IPS DF 4.7 (cell line): ENCODE results near the gene ARSB.
"Not testable (repeated sequence)": the region's sequence is repeated elsewhere in the genome, so short reads cannot be mapped to it uniquely, and the experiment has no call there.

Source experiments
- DNase-seq: peaks from one replicate; pipeline ENCODE4 v3.0.0-alpha.2; 2013; ENCODE audit warnings: low spot score; ENCODE audit errors: extremely low read depth

ARSB gene

GRCh38 chr5:78781611-78782286 is 203.4 kb downstream of the ARSB start:
- DNase-seq: no peak

DNA sequence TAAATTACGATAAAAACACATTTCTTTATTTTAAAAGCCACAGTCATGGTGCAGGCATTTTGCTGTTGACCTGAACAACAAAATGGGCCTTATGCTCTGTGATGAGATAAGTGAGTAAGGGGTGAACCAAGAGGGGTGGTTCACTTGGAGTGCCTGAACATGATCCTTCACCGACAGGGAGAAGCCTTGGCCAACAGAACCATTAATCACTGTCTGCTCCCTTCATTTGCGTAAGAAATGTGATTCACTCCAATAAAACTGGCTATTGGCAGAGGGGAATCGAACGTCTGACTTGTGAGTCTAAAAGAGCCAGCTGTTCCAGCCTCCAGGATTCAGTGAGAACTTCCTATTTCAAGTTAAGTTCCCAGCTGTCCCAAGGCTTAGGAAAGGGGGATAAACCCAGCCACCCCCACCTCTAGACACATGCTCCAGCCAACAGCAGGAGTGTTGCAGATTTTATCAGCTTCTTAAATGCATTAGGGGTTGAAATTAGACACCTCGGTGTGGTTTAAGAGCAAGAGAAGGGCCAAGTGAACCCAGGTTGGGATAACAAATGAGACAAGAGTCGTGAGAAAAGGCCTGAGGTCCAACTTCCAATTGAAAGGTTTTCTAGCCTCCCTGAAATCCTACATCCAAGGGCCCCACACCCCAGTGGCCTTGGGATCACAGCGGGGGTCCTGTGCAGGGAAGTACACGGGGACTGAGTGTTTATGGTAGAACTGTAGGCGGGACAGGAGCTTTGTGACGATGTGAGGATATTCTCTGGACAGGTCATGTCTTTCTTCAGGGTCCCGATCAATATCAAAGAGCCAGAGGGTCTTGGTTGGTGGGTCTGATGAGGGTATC is 205.1 kb downstream of the ARSB start:
- DNase-seq: no peak

DNA sequence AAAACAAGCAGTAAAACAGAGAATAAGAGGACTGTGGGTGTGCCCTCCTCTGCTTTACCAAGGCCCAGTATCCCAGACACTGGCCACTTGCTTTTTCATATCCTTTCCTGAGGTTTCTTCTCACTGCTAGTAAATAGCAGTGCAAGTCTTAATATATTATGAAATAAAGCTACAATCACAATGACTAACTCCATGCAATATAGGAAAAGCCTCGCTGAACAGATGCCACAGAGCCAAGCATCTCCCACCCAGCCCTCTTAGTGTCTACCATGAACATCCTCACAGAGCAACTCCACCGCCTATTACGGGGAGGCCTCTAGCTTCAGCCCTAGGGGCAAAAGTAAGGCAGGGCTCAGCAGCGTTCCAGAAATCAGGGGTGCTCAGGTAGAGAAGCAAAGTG is 205.8 kb downstream of the ARSB start:
- no peak for DNase-seq

GRCh38 chr5:78778538-78778937 is 206.6 kb downstream of the ARSB start:
- no peak for DNase-seq

DNA sequence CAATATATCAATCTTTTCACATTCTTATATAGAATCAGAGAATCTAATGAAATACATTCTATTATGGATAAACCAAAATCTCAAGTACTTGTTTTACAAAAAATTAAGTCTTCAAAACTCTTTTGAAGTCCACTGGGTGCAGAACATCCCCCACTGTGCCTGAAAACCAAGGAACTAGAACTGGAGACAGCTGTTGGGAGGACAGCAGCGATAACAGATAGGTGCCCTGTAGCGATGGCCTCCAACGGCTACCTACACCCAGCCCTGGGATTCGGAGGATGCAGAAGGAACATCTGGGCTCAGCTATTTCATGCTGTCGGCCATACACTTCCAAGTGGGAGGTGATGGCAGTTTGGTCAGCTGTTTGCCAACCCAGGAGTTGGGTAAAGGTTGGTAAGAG is 207.2 kb downstream of the ARSB start:
- DNase-seq: no peak

DNA sequence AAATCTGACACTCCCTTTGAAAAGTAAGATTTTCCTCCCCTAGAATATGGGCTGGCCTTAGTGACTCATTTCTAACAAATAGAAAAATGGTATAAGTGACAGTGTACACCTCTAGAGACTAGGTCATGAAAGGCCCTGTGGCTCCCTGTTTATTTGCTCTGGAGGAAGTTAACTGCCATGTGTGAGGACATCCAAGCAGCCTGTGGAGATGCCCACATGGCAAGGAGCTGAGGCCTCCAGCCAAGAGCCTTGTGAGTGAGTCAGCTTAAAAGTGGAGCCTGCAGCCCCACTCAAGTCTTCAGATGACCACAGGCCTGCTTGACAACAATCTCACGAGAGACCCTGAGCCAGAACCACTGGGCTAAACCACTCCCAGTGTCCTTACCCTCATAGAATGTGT is 208.5 kb downstream of the ARSB start:
- DNase-seq: no peak

- no peak for DNase-seq
These were observed 211.5 kb downstream of the ARSB start for GRCh38 chr5:78773655-78774054.

DNA sequence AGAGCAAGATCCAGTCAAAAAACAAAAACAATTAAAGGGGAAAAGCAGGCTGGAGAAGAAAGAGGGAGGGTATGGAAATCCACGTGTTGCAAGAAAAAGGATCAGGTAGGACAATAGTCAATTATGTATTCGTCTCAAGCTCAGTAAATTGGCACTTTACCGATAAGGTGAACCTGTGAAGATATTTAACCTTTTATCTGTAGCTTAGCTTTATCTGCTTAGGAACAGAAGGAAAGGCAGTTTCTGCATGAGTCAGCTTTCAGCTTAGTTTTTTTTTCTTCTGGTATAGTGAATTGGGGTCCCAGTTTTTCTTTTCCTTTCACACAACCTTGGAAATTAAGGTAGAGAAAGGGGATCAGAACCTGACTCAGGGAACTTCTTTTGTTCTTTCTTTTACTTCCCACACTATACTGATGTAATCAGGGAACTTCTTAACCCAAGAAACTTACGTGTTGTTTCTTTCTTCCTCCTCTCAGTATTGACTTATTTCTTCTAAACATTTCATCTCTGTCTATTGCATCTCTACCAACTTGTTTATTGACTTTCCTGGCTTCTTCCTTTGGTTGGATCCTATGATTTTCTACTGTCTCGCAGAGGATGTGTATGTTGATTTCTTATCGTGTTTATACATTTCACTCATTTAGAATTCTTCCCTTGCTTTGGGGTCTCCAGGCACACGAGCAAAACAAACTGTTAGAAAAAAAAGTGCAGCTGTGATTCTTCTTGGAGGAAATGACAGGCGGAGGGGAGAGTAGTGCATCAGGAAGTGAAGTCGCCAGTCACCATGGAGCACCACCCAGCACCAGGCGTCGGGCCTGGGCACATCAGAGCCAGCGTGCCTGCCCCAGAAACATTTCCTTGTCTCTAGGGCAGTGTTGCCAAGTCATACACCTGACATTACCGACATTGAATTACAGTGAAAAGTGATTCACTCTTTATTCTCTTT is 213.6 kb downstream of the ARSB start:
- DNase-seq: no peak

- DNase-seq: no peak
These were observed 216.2 kb downstream of the ARSB start for GRCh38 chr5:78768781-78769380.

DNA sequence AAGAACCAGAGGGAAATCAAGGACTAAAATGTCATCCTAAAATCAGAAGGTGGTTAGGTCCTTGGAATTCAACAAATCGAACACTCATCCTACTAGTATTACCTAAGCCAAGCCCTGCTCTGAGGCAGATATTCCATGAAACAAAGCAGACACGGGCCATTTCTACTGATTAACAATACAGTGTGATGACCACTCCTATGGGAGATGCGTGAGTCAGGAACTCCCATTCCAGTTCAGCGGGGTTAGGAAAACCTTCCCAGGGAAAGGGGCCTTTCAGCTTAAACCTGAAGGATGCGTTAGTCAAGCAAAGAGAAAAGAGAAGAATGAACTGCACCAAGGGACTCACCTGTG is 218.7 kb downstream of the ARSB start:
- no peak for DNase-seq

GRCh38 chr5:78765756-78766411 is 219.2 kb downstream of the ARSB start:
- DNase-seq: no peak

- no peak for DNase-seq
These were observed 220.0 kb downstream of the ARSB start for GRCh38 chr5:78765116-78765515.

- DNase-seq: no peak
These were observed 221.4 kb downstream of the ARSB start for GRCh38 chr5:78763659-78764189.

GRCh38 chr5:78762743-78763142 is 222.4 kb downstream of the ARSB start:
- DNase-seq: not testable (repeated sequence)

DNA sequence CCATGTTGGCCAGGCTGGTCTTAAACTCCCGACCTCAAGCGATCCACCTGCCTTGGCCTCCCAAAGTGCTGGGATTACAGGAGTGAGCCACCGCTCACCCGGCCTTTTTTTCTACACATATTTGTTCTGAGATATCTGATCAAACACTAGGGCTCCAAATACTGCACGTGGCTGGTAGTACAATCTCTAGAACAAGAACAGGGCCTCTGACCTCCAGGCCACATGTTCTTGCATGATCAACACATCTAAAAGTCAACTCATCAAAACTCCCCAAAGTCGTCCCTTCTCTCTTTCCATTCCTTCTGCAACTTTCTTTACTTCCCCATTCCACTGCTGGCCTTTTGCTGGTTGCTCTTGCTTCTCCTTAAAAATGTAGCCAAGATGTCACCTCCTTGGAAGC is 223.3 kb downstream of the ARSB start:
- DNase-seq: no peak

DNA sequence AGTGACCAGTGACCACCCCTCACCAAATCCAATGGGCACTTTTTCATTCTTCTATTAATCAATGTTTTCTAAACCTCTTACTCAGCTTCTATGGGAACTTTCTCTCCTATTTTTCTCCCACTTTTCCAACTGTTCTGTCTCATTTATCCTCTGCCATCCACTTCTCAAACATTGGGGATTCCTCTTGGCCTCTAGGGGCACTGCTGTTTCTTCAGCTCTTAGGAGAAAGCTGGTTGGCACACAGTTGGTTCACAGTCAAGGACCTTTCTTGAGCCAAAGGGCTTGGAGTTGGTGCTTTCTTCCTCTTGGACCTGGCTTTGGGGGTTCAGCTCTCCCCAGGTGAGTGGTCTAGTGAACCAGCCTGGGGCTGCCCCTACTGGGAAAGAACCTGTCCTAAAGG is 224.3 kb downstream of the ARSB start:
- no peak for DNase-seq

DNA sequence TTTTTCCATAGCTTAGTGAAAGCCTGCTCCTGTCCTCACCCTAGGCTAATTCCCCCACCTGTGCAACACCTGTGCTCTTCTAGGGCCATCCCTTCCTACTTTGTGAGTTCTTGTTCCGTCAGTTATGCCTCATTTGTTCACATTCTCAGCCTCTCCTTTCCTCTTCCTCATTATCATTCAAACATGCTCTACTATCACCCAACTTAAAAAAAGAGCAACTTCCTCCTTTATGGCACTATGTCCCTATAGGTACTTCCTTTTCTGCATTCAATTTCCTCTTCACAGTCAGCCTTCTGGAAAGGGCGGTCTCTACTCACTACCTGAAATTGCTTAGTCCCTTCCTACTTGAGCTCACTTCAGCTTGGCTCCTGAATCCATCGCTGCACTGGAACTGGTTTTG is 224.7 kb downstream of the ARSB start:
- no peak for DNase-seq

- DNase-seq: no peak
These were observed 226.8 kb downstream of the ARSB start for GRCh38 chr5:78758169-78758839.

DNA sequence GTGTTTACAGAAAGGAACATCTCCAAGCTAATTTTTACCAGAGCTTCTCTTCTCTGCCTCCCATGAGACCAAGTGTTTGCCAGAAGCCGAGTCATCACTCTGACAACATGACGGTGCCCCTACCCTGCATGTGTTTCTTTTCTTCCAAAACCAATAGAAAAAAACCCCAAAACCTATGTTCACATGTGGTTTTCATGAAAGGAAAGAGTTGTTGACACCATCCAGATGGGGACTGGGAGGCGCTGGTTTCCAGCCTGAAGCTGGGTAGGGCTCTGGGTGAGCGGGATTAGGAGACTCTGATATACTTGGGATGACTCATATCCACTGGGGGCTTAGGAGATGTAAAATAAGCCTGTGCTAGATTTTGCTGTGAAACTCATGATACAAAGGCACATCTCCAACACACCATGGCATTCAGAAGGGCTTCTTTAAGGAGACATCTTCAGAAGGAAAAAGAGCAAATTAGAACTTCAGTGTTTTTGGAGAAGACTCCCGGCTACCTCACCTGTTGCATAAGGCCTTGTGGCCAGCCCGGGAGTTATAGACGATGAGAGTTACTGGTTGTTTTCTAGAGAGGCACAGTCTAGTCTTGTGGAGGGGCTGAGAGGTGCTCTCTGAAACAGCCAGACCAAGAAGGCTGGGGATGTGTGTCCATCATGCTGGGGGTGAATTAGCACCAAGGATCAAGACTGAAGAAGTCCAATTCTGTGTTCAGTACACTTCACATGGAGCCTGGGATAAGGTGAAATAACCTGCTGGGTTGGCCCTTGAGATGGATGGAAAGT is 227.6 kb downstream of the ARSB start:
- DNase-seq: no peak
